Type B pancreatic cell (in vitro differentiated cells): ENCODE results near the gene TMOD3. TPM values are rescaled to one million over a fixed set of nuclear protein-coding genes. Genes with fewer than 3 reads are reported as not detected.
"Not testable (repeated sequence)": the region's sequence is repeated elsewhere in the genome, so short reads cannot be mapped to it uniquely, and the experiment has no call there.

Experiments
- DNase-seq: peaks from one replicate; pipeline ENCODE4 v3.0.0; 2021; ENCODE audit warnings: mixed read lengths; ENCODE audit not compliant: unreplicated experiment; ENCODE audit errors: extremely low spot score
- H3K27ac Mint-ChIP-seq: 2 replicates; pipeline ENCODE4 v1.8.0; 2021; ENCODE audit warnings: mild to moderate bottlenecking, mixed read lengths
- H3K27me3 Mint-ChIP-seq: 2 replicates; pipeline ENCODE4 v1.8.0; 2021; ENCODE audit warnings: mixed read lengths
- H3K36me3 Mint-ChIP-seq: 2 replicates; pipeline ENCODE4 v1.8.0; 2021; ENCODE audit warnings: mixed read lengths
- H3K4me1 Mint-ChIP-seq: one replicate; pipeline ENCODE4 v1.8.0; 2021; ENCODE audit warnings: mixed read lengths; ENCODE audit not compliant: unreplicated experiment
- H3K4me3 Mint-ChIP-seq: 2 replicates; pipeline ENCODE4 v1.8.0; 2021; ENCODE audit warnings: mild to moderate bottlenecking, mixed read lengths
- H3K9me3 Mint-ChIP-seq: 2 replicates; pipeline ENCODE4 v1.8.0; 2021; ENCODE audit warnings: mixed read lengths
- long read RNA-seq: library from polyadenylated mRNA; unstranded; transcript quantifications from one replicate; pipeline ENCODE4 v2.0.0, GENCODE V29; 2020
- total RNA-seq: library from RNA; stranded (reverse); gene quantifications from 2 replicates; pipeline ENCODE4 v1.2.1, GENCODE V29; 2021; ENCODE audit warnings: low replicate concordance
- TF ChIP-seq, protein P1 (sequence below): fragments of 200-600 bp; sonication (generic); conservative IDR thresholded peaks from 2 replicates; pipeline ENCODE4 v1.5.0; 2021; ENCODE audit warnings: antibody characterized with exemption, mild to moderate bottlenecking

The TMOD3 gene
- total RNA-seq: 49.0 and 83.2 TPM in 2 replicates
- long read RNA-seq, full-length matches to known transcripts: 110 of 157 reads
- long read RNA-seq, partial matches to known transcripts: 16 of 157 reads
- long read RNA-seq, other reads (novel, unspliced or antisense): 31 of 157 reads

DNA sequence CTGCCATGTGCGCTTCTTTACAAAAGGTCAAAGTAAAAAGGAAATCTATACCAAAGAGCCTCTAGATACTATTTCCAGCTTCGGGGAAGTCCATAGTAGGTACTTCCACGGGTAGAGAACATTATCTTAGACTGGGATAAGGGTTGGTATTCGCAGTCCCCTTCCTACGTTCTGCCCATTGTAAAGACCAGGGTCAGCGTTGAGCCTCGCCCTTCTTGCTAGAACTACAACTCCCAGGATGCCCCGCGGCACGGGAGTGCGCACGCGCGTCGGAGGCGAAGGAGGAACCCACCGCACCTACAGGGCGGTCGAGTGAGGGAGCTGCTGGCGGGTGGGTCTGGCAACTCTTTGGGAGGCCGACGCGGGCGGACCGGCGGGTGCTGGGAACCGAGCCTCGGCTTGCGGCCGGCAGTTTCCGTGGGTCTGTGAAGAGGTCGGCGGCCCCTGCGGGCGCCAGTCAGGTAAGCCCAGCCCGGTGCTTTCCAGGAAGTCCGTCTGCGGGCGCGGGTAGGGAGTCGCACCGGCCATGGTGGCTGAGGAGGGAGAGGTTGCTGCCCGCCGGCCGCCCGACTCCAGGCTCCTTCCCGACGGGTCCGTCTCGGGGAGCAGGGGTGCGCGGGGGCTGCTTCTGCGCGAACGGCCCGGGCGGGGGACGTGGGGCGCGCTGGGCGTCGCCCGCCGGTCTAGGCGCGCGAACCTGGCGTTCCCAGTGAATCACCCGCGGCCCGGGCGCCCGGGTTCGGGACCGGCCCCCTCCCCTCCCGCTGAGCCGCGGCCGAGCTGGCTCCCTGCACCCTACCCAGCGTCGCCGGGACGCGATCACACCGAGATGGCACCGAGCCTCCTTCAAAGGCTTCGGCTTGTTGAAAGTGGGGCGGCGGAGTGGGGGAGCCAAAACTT lies at the start of gene TMOD3:
TSS of gene TMOD3 (plus strand) at position 278 of the 900 bp plus-strand sequence. CDS start 33,232 bp downstream, outside the sequence.
- Mint-ChIP-seq H3K9me3 (no peaks in the 10 kb centered on the region), H3K4me3 (peak within 1 kb of the TSS; percentile 98), H3K27me3 (no peaks in the 10 kb centered on the region), H3K36me3 (peaks cover 4% of the 10 kb centered on the region), H3K27ac (peak within 1 kb of the TSS; percentile 98), H3K4me1 (peaks cover 12% of the 10 kb centered on the region)
- peak; percentile 95 for DNase-seq
- TF ChIP-seq, protein P1, sequence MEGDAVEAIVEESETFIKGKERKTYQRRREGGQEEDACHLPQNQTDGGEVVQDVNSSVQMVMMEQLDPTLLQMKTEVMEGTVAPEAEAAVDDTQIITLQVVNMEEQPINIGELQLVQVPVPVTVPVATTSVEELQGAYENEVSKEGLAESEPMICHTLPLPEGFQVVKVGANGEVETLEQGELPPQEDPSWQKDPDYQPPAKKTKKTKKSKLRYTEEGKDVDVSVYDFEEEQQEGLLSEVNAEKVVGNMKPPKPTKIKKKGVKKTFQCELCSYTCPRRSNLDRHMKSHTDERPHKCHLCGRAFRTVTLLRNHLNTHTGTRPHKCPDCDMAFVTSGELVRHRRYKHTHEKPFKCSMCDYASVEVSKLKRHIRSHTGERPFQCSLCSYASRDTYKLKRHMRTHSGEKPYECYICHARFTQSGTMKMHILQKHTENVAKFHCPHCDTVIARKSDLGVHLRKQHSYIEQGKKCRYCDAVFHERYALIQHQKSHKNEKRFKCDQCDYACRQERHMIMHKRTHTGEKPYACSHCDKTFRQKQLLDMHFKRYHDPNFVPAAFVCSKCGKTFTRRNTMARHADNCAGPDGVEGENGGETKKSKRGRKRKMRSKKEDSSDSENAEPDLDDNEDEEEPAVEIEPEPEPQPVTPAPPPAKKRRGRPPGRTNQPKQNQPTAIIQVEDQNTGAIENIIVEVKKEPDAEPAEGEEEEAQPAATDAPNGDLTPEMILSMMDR: peak; percentile 26

DNA sequence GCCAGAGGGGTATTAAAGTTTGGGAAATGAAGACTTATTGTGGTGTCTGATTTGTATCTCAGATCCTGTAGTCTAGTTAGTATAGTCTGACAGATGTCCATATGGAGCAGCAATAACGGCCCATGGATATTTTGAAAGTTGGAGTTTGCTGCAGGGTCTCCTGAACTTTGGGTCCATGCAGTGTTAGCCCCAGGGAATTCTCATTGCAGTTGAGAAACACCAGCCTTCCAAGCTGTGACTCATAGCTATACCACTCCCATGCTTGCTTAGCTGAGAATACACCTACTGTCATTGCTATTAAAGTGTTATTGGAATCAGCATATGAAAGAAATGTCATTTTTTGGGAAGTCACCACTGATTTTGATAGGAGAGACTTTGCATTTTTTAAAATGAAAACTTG lies 48.8 kb upstream of the TMOD3 start:
- Mint-ChIP-seq H3K4me3 (no peak overlapping the region), H3K27me3 (no peaks in the 10 kb centered on the region), H3K9me3 (no peaks in the 10 kb centered on the region), H3K36me3 (peaks cover 8% of the 10 kb centered on the region), H3K4me1 (peaks cover 6% of the 10 kb centered on the region), H3K27ac (no peak overlapping the region)
- no peak for DNase-seq
- TF ChIP-seq, protein P1: no peak

- DNase-seq: no peak
- Mint-ChIP-seq H3K36me3 (peaks cover 7% of the 10 kb centered on the region), H3K27ac (no peak overlapping the region), H3K27me3 (no peaks in the 10 kb centered on the region), H3K9me3 (no peaks in the 10 kb centered on the region), H3K4me3 (no peak overlapping the region), H3K4me1 (no peaks in the 10 kb centered on the region)
- TF ChIP-seq, protein P1: no peak
These were observed 47.9 kb upstream of the TMOD3 start for GRCh38 chr15:51781506-51781905.

GRCh38 chr15:51782357-51782896 lies 47.0 kb upstream of the TMOD3 start:
- Mint-ChIP-seq H3K27me3 (no peaks in the 10 kb centered on the region), H3K9me3 (no peaks in the 10 kb centered on the region), H3K4me3 (no peak overlapping the region), H3K4me1 (no peaks in the 10 kb centered on the region), H3K27ac (no peak overlapping the region), H3K36me3 (peaks cover 8% of the 10 kb centered on the region)
- no peak for DNase-seq
- TF ChIP-seq, protein P1: peak; percentile 60

GRCh38 chr15:51783967-51784366 lies 45.5 kb upstream of the TMOD3 start:
- TF ChIP-seq, protein P1: no peak
- H3K27me3 Mint-ChIP-seq: no peaks in the 10 kb centered on the region
- H3K4me1 Mint-ChIP-seq: no peaks in the 10 kb centered on the region
- peak overlapping the region; percentile 30 for H3K27ac Mint-ChIP-seq
- H3K9me3 Mint-ChIP-seq: no peaks in the 10 kb centered on the region
- no peak overlapping the region for H3K4me3 Mint-ChIP-seq
- no peak for DNase-seq
- peaks cover 8% of the 10 kb centered on the region for H3K36me3 Mint-ChIP-seq

DNA sequence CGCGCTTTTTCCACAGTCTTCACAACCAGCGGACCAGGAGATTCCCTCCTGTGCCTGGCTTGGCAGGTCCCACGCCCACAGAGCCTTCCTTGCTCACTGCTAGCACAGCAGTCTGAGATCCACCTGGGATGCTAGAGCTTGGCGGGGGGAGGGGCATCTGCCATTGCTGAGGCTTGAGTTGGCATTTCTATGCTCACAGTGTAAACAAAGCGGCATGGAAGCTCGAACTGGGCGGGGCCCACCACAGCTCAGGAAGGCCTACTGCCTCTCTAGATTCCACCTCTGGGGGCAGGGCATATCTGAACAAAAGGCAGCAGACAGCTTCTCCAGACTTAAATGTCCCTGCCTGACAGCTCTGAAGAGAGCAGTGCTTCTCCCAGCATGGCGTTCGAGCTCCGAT lies 42.3 kb upstream of the TMOD3 start:
- not testable (repeated sequence) for H3K9me3 Mint-ChIP-seq, DNase-seq, H3K36me3 Mint-ChIP-seq, H3K27me3 Mint-ChIP-seq, H3K4me1 Mint-ChIP-seq, H3K27ac Mint-ChIP-seq, H3K4me3 Mint-ChIP-seq

GRCh38 chr15:51792474-51792873 lies 37.0 kb upstream of the TMOD3 start:
- H3K36me3 Mint-ChIP-seq, H3K27ac Mint-ChIP-seq, H3K4me3 Mint-ChIP-seq, DNase-seq, H3K9me3 Mint-ChIP-seq, H3K27me3 Mint-ChIP-seq: not testable (repeated sequence)
- peaks cover 15% of the 10 kb centered on the region for H3K4me1 Mint-ChIP-seq
